ENCODE measurements around the gene ATP2B1.

Gene ATP2B1

GRCh38 chr12:89578499-89578898, 130.1 kb downstream of the ATP2B1 start:
- no peak for DNase-seq (ENCODE audit: low read depth)

- DNase-seq (ENCODE audit: low read depth), result no peak
These were observed 131.9 kb downstream of the ATP2B1 start for GRCh38 chr12:89576572-89577220.

DNA sequence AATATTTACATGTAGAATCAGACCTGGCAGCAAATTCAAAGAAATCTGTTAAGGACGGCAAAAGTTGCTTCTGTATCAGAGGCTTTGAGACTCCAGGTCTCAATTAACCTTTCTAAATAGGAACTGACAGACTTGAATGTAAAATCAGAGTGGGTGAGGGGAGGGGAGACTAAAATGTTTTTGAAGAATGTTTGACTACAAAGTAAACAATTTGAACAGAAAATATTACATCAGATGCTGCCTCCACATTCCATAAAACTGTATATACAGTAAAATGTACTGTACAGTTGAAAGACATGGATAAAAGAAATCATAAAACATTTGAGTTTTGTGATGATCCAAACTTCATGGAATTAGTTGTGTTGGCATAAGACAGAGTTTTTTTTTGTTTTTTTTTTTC, 133.3 kb downstream of the ATP2B1 start:
- no peak for DNase-seq (ENCODE audit: low read depth)

GRCh38 chr12:89574736-89575208, 133.9 kb downstream of the ATP2B1 start:
- DNase-seq (ENCODE audit: low read depth), result no peak

DNA sequence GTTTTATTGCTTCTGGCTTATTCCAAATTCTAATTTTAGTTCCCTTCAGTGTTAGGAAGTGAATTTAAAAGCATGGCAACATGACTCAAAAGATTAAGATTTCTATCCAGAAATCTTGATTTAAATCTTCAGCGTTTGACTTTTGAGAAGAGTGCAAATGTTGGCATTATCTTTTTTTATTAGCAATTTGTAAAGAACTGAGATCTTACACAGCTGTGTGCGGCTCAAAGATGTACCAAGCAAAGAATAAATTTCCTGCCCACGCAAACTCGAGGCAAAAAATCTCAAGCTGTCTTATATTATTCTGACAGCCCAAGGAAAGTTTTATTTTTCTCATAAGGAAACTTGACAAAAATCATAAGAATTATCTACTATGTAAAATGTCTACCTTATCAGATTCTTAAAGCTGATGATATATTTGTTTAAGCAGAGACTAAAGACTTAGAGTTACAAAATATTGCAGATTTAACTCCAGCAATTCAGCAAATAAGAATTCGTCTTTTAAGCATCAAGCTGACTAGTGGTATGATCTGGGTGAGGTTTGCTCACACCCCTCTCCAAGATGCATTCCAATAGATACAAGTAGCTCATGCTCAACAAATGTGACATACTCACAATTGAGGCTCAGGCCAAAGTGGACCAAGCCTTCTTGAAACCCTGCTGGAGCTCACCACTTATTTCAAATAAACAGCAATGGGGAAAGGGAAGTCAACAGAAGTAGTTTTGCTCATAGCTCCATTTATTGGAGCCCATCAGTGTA, 135.4 kb downstream of the ATP2B1 start:
- DNase-seq (ENCODE audit: low read depth), result no peak

- DNase-seq (ENCODE audit: low read depth), result no peak
These were observed 137.0 kb downstream of the ATP2B1 start for GRCh38 chr12:89571491-89572195.

- no peak for DNase-seq (ENCODE audit: low read depth)
These were observed 140.2 kb downstream of the ATP2B1 start for GRCh38 chr12:89568484-89568883.

- no peak for DNase-seq (ENCODE audit: low read depth)
These were observed 140.9 kb downstream of the ATP2B1 start for GRCh38 chr12:89567691-89568239.

DNA sequence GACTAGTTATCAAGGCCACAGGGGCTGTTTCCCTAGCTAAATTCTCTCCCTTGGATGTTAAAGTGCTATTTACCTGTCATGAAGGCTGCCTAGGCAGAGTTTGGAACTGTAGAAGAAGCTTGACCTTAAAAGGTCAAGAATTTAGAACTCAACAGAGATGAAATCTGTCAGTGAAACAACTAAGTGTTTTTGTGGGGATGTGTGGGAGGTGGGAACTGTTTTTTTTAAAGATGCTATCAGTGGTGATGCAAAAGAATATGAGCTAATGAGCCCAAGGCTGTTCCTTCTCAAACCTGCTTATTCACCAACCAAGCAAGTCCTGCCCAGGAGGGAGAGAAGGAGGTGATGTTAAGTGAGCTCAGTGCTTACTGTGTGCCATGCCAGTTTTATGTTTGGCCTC, 142.0 kb downstream of the ATP2B1 start:
- no peak for DNase-seq (ENCODE audit: low read depth)

DNA sequence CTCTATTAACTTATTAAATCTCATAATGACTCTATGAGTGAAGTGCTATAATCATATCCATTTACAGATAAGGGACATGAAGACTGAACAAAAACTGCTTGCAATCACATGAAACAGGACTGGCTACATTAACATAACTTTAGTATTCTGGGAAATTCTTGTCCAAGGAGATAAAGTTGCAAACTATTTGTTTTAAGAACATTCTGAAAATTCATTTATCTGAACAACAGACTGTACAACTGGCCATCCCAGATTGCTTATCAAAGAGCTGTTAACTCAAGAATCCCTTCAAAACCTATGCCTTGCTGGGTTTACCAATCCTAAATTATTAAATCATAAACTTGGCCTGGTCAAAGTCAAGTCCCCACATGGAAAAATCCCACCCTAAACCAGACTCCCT, 143.6 kb downstream of the ATP2B1 start:
- DNase-seq (ENCODE audit: low read depth), result no peak

GRCh38 chr12:89559753-89560152, 148.9 kb downstream of the ATP2B1 start:
- DNase-seq (ENCODE audit: low read depth), result no peak

DNA sequence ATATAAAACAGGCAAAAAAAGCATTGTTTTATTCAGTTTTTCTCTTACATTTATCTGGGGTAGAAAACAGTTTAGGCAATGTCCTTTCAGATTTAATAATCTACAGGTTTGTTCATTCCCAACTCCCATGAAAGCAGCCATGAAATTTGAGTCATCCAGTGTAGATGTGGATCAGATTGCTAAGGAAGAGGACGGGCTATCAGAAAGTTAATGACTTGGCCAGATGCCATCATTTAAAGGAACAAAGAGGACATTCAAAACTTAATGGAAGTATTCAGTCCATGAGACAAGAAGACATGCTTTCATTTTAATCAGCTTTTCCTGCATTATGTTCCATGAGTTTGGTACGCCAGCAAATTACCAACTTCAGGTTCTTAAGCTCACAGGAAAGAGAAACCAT, 151.7 kb downstream of the ATP2B1 start:
- no peak for DNase-seq (ENCODE audit: low read depth)

DNA sequence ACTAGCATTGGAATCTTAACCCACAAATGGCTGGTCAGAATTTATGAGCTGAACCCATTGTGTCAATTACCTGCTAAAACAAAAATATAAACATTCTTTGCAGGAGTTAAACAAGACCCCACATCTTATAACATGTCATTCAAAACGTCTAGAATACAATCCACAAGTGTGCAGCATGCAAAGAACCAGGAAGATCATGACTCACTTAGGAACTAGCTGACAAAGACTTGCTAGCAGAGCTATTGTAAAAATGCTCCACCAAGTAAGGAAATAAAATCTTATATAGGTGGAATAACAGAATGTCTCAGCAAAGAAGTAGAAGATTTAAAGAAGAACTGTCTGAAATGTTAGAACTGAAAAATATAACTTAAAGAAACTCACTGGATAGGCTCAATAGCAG, 156.3 kb downstream of the ATP2B1 start:
- no peak for DNase-seq (ENCODE audit: low read depth)

DNA sequence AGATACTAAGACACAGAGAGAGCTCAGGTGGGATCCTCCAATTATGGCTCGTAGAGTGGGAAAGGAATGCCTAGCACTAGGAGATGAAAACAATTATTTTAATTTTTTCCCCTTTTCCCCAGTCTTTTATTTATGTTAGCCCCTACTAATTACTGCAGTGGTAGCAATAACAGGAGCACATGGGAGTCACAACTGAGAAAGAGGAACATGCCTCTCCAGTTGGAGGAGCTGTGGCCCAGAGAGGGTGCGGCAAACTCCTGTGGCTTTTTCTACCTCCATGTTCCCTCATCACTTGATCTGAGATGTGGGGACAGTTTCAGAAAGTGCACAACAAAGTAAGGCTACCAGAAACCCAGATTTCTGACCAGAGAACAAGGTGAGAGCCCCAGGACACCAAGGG, 156.9 kb downstream of the ATP2B1 start:
- no peak for DNase-seq (ENCODE audit: low read depth)

GRCh38 chr12:89547101-89547500, 161.5 kb downstream of the ATP2B1 start:
- no peak for DNase-seq (ENCODE audit: low read depth)

GRCh38 chr12:89546151-89546550, 162.5 kb downstream of the ATP2B1 start:
- DNase-seq (ENCODE audit: low read depth), result no peak

DNA sequence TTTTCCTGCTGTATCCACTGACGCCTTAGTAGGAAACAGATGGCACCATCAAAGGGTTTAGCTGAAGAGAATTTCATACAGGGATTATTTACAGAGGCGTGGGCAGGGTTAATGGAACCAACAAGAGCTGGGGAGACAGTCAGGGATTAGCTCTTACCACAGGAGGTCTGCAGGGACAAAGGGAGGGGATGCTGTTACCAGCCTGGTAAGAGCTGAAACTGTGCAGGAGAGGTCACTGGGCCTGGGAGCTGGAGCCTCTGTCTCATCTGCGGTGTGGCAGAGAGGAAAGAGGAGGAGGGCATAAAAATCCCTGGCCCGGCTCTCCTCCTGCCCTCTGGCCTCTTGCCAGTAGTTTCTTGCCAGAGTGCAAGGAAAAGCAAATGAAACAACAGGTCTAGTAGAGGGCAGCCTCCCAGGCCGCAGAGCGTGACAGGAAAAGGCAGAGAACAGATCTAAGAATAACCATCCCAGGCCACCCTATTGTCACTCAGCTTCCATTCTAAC, 163.9 kb downstream of the ATP2B1 start:
- no peak for DNase-seq (ENCODE audit: low read depth)

DNA sequence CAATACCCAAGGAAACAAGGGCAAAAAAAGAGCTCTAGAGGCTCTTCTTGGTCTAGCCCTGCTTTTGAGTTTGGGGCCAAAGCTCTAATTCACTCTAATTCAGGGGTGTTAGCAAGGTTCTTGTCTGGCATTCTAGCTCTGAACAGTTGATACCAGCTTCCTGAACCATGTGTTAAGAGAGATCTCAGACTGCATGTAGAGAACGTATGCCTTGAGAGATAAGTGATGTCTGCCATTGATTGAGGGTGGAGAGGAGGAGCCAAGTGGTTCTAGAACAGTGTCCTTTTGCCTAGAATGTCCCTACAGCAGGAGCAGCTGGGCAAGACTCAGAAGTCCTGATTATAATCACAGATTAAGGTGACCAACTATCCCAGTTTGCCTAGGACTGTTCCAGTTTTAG, 164.6 kb downstream of the ATP2B1 start:
- DNase-seq (ENCODE audit: low read depth), result no peak

DNA sequence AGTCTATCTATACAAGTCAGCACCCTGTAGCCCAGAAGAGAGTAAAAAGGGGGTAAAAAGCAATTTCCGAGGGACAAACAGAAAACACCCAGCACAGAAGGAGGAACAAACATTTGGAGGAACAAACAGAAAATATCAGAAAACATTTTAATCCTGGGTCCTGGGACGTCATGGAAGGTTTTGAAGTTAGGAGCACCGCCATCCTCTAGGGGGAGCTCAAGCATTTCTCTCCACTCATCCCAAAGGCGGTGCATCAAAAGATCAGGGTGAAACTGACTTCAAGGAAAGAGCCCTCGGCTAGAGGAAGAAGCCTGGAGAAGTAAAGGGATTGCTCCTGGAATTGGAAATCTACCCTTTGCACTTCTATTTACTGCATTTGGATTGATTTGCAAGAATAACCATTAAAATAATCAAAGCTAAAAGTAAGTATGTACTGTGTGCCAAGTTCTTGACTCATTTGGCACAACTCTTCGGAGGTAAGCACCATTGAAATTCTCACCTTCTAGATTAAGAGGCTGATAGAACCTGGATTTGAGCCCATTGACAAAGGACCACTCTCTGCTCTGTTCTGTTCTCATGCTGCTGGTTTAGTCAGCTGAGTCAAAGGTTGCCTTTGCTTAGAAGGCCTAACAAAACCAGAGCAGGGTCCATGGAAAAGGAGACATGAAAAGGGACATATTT, 165.6 kb downstream of the ATP2B1 start:
- peak; percentile 21 for DNase-seq (ENCODE audit: low read depth)

DNA sequence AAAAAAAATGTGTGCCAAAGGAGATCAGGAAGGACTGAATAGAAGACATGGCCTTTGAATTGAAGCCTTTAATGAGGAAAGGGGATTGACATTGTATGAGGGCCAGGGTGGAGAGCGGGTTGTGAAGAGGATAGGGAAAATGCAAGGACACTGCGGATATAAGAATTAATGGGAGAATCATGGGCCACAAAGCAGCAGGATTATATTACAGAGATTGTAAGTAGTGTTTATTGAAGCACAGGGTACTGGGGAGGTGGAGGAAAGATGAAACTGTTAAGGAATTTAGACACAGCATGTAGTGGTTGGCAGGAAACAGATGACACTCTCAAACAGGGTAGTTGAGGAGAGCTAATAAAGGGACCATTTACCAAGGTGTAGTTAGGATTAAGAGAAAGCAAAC, 166.4 kb downstream of the ATP2B1 start:
- DNase-seq (ENCODE audit: low read depth), result no peak

GRCh38 chr12:89540586-89540985, 168.1 kb downstream of the ATP2B1 start:
- no peak for DNase-seq (ENCODE audit: low read depth)

All from stimulated activated CD8-positive, alpha-beta memory T cell treated with anti-CD3 and anti-CD28 coated beads, Interleukin-12 subunit alpha, Interleukin-12 subunit beta, amount 100 ng/mL, for 4 hours (primary cell).